AG08396 (cell line): ENCODE measurements around the gene TOMT.
"Not testable (repeated sequence)": the region's sequence is repeated elsewhere in the genome, so short reads cannot be mapped to it uniquely, and the experiment has no call there.

Experiments used
- DNase-seq: peaks from one replicate; pipeline ENCODE4 v3.0.0; 2012; ENCODE audit warnings: low spot score, mixed read lengths

The TOMT gene

DNA sequence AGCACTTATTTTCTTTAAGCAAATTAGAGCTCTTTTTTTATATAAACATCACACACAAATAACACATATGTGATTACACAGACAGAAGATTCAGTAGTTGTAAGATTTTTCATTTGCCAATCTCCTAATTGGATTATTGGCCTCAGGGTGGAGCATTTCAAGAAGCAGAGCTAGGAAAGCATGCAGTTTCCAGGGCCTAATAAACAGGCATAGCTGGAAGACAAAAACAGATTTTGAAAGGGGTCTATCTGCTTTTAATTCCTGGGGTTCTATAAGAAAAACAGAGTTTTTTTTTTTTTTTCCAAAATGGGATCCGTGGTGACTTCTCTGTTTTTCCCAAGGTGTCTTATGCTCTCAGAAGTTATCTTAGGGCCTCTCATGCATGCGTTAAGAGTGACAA is 22.2 kb downstream of the TOMT start:
- DNase-seq: no peak

DNA sequence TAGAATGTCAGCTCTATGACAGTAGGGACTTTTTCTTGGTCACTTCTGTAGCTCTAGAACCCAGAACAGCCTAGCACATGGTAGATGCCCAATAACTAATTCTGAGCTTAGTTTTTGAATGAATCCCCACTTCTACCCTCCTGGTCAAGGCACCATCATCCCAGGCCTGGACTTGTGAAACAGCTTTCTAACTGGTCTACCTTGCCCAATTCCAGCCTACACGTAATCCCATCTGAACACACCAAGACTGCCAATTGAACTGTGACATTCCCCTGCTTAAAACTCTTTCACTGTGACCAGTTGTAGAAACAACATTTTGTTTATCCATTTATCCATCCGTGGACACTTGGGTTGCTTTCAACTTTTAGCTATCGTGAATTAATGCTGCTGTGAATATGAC is 23.7 kb downstream of the TOMT start:
- DNase-seq: no peak

DNA sequence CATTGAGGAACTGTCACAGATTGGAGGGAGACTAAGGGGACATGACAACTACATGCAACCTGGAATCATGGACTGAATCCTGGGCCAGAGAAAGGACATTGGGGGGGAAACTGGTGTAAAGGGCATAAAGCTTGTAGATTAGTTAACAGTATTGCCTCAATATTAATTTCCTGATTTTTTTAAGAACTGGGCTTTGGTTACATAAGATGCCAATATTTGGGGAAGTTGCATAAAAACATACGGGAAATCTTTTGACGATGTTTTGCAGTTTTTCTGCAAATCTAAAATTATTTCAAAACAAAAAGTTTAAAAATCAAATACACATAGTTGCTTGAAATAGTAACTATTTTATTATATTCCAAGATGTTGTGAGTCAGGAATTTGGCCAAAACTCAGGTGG is 26.9 kb downstream of the TOMT start:
- DNase-seq: no peak

DNA sequence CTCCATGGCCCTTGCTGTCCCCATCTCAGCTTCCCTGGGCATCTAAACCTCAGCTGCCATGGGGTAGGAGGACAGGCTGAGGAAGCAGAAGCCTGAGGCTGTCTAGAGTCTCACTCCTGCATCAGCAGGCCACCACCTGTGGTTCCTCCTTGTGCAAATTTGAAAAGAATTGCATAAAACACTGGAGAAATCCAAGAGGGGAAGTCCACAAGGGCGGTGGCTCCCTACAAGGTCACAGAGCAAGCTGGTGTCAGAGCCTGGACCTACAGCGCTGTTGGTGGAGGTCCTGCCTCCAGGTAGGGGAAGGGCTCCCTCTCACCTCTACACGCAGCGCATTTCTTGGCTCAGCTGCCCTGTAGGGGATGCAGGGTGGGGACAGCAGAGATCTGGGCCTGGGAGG is 29.7 kb downstream of the TOMT start, which contains the start of gene FOLR3:
Gene FOLR3 (plus strand): TSS at position 253 of the 400 bp plus-strand sequence. CDS start 228 bp downstream, outside the sequence.
- DNase-seq: not testable (repeated sequence)

DNA sequence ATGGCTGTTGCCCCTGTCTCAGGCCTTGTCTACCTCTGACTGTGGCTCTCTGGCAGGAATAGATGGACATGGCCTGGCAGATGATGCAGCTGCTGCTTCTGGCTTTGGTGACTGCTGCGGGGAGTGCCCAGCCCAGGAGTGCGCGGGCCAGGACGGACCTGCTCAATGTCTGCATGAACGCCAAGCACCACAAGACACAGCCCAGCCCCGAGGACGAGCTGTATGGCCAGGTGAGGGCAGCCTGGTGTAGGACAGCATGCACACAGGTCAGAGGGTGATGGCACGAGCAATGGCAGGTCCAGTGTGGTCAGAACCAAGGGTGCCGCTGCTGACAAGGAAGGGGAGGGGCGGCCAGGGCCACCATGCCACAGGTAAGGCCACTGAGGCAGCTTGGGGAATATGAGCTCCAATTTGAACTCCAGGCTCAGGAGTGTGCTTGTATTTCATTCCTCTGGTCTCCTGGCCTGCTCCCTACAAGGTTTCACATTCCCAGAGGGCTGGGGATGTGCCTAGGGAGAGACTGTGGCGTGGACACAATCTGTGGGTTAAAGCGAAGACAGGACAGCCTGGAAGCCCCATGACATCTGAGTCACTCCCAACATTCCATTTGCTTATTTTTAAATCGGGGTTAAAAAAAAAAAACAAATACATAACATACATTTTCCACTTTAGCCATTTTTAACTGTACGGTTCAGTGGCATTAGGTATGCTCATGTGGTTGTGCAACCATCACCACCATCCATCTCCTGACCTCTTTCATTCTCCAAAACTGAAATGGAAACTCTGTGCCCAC is 30.4 kb downstream of the TOMT start:
- DNase-seq: no peak

DNA sequence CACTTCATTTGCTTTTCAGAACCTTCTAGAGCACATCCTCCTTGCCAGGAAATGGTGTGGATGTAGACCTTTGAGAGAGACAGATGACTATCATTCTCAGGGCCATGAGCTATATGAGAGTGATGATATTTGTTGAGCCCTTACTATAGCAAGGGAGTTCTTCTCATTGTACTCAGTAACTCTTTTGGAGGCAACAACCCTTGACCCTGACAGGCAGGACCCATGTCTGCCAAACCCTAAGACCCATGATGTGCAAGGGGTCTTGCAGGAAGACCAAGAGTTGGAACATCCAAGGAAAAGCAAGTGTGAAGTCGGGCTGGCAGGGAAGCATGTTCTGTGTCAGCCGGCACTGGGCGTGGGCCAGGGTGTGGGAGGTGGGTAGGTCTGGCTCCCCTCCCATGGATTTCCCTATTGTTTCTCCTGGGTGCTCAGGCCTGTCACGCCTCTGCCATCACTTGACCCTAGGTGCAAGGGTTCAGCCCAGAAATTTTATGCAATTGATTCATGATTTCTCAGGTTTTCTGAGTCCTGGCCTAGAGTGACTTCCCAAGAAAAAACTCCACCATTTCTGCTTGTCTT is 31.0 kb downstream of the TOMT start:
- DNase-seq: no peak

DNA sequence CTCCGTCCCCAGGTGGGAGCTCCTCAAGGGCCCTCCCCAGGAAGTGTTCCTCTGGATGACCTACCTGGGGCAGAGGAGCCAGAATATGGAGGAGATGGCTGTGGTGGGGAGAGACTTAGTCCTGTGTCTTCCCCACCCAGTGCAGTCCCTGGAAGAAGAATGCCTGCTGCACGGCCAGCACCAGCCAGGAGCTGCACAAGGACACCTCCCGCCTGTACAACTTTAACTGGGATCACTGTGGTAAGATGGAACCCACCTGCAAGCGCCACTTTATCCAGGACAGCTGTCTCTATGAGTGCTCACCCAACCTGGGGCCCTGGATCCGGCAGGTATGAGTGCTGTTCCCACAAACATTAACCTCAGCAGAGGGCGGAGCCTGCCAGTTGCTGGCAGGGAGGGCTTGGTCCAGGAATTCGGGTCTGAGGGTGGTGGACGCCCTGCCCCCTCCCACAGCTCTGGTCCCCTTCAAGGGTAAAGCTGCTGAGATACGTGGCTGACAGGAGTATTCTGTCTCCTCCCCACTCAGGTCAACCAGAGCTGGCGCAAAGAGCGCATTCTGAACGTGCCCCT is 33.2 kb downstream of the TOMT start:
- DNase-seq: no peak

DNA sequence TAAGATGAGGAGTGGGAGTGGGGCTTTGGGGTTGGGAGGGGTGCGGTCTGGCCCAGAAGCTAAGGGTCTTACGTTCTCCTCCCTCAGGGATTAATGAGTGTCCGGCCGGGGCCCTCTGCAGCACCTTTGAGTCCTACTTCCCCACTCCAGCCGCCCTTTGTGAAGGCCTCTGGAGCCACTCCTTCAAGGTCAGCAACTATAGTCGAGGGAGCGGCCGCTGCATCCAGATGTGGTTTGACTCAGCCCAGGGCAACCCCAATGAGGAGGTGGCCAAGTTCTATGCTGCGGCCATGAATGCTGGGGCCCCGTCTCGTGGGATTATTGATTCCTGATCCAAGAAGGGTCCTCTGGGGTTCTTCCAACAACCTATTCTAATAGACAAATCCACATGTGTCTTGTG is 33.8 kb downstream of the TOMT start:
- DNase-seq: no peak

DNA sequence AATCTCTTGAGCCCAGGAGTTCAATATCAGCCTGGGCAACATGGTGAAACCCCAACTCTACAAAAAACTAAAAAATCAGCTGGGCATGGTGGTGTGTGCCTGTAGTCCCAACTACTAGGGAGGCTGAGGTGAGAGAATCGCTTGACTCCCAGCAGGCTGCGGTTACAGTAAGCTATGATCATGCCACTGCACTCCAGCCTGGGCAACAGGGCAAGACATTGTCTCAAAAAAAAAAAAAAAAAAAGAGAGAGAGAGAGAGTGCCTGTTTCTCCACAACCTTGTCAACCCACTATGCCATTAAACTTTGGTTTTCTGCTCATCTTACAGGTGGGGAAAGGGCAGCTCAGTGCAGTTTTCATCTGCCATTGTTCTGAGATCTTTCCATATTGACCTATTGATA is 34.9 kb downstream of the TOMT start:
- no peak for DNase-seq

DNA sequence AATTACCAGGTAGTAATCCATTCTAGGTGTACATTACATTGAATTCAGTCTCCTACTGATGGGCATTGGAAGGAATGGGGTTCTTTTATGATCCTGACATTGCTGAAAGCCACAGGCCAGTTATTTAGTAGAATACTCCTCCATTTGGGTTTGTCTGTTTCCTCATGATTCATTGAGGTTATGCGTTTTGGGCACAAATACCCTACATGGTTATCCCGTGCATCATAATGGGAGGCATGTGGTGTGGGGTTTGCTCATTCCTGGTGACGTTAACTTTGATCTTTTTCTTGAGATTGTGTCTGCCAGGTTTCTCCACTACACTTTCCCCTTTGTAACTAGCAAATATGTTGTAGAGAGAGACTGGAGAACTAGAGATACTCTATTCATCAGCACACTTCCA is 35.3 kb downstream of the TOMT start:
- DNase-seq: peak; percentile 80

DNA sequence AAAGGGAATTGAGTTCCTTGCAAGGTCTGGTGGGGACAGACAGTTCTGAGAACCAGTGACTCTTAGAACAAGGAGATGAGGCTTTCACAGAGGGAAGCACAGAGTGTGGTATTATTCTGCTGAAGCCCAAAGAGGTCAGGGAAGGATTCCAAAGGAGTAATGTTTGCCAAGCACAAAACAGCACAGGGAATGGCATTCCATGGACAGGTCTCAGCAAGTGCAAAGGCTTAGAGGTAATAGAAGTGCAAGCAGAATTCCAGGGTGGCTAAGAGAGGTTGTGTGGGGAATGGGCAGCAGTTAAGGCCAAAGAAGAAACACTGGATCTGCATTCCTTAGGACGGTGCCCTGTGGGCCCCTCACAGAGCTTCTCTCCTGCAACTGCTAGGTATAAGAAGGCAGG is 36.4 kb downstream of the TOMT start:
- not testable (repeated sequence) for DNase-seq

DNA sequence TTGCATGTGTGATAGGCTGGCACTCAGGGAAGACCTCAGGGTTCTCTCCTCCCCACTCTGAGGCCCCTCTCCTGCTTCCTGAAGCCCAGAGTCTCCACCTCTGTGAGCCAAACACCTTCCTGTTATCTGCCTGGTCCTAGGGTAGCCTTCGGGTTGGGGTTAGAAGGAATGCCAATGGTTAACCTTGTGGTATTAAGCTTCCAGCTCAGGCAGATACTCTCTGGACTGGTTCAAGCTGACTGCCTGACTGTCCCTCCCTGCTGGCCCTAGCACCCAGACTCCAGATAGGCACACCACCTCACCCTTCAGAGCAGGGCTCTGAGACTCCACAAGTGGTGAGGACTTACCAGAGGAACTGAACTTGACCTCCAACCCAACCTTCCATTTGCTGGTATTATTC is 36.8 kb downstream of the TOMT start:
- not testable (repeated sequence) for DNase-seq

DNA sequence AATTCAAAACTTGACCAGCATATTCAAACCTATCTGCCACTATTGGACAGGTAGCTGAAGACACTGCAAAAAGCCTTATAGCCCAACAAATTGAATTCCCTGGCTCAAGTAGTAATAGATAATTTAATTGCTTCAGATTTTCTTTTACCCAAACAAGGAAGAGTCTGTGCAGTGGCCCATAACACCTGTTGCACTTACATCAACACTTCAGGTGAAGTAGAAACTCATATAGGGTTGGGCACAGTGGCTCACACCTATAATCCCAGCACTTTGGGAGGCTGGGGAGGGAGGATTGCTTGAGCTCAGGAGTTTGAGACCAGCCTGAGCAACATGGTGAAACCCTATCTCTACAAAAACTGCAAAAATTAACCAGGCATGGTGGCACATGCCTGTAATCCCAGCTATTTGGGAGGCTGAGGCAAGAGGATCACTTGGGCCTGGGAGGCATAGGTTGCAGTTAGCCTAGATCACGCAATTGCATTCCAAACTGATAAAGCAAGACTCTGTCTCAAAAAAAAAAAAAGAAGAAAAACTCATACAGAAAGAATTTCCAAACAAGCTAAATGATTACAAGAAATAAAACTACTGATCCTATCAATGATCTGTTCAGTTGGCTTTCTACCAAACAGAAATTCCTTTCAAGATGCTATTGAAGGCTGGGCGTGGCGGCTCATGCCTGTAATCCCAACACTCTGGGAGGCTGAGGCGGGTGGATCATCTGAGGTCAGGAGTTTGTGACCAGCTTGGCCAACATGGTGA is 39.3 kb downstream of the TOMT start:
- peak; percentile 12 for DNase-seq

DNA sequence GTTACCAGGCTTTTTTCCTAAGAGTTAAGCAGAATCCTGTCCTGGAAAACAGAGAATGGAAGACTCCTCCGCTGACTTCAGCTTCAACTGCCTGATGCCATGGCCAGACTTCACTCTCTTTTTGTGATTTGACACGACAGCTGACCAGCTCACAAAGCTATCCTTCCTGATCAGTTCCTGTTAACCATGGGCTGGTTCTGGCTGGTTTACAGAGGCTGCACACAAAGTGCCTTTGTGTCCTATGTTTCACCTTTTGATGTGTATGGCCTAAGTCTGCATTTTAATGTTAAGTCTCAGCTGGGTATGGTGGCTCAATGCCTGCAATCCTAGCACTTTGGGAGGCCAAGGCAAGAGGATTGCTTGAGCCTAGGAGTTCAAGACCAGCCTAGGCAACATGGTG is 40.9 kb downstream of the TOMT start:
- DNase-seq: no peak

DNA sequence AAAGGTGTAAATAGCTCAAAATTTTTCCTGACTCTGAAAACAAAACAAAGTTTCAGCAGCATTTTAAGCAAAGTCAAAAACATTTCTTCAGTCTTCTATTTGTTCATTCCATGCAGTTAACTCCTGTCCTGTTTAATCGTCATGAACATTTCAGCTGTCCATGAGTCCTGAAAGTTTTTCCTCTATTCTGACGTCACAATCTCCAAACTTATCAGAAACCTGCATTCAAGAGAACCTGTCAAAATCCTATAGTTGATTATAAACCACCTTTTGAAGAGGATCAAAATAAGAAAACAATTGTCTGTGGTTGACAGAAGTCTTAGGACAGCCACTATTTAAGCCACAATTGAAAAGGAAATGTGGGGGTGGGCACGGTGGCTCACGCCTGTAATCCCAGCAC is 45.2 kb downstream of the TOMT start:
- no peak for DNase-seq

DNA sequence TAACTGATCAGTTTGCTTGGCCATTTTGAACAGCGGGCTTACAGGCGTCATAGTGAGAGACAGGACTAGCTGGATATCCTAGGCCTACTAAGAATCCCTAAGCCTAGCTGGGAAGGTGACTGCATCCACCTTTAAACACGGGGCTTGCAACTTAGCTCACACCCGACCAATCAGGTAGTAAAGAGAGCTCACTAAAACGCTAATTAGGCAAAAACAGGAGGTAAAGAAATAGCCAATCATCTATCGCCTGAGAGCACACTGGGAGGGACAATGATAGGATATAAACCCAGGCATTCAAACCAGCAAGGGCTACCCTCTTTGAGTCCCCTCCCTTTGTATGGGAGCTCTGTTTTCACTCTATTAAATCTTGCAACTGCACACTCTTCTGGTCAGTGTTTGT is 48.1 kb downstream of the TOMT start:
- DNase-seq: not testable (repeated sequence)

DNA sequence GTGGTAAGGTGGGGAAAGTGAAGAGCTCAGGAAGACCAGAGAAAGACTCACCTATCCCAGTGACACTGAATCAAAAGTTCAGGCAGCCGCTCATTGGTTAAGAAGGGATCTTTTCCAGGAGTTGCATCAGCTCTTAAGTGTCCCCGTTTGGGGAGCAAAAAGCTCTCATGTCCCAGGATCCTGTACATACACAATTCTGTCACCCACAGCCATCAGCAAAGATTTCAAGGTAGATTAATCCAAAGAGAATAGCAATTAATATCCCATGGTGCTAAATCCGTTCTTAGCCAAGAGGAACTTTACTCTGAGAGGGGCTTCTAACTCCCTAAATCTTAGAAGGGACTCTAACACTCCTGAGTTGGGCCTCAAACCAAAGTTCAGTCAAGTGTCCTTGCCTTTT is 49.1 kb downstream of the TOMT start:
- no peak for DNase-seq

DNA sequence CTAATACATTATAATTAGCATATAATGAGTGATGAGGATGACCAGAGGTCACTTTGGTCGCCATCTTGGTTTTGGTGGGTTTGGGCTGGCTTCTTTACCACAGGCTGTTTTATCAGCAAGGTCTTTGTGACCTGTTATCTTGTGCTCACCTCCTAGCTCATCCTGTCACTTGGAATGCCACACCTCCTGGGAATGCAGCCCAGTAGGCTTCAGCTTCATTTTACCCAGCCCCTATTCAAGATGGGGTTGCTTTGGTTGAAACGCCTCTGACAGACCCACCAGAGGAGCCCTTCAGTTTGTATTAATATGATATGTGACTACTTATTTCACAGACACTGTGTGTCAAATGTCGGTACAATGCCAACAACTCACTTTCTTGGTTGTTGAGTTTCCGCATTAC is 50.0 kb downstream of the TOMT start:
- no peak for DNase-seq

DNA sequence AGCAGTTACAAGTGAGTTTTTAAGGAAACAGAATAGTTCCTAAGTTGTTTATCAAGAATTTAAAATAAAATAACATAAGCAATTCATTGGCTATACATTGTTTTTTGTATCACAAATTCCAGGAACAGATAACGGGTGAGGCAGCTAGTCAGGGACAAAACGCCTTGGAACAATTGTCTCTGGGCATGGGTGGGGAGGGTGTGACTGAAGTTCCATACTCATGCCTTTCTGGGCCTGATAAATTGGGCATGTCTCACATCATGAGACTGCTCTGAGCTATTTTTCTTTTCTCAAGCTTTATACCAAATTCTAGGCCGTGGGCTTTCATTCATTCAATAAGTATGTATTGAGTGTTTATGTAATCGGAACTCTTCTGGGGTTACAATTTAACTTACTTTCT is 51.4 kb downstream of the TOMT start:
- no peak for DNase-seq
